Gastrocnemius medialis (tissue), 4 donors: ENCODE measurements around the gene KLF15.

Experiments used
- POLR2A ChIP-seq, 2 donors: fragments of 450-650 bp; IDR thresholded peaks; one replicate each; pipeline ENCODE4 v1.6.1; 2017; ENCODE audit warnings: antibody characterized with exemption in 2 of 2, mild to moderate bottlenecking in 2 of 2, moderate library complexity in 2 of 2
- TF ChIP-seq, protein P1 (sequence below), 5 experiments: fragments of 450-650 bp in 3 of 5; fragments of 200-600 bp in 2 of 5; sonication (generic) in 2 of 5; IDR thresholded peaks in 4 of 5; conservative IDR thresholded peaks in 1 of 5; 1 replicate in 4 of 5; 2 replicates in 1 of 5; pipeline ENCODE4 v1.5.1; 2016 to 2019; ENCODE audit warnings: antibody characterized with exemption in 5 of 5, mild to moderate bottlenecking in 3 of 5, moderate library complexity in 3 of 5

DNA sequence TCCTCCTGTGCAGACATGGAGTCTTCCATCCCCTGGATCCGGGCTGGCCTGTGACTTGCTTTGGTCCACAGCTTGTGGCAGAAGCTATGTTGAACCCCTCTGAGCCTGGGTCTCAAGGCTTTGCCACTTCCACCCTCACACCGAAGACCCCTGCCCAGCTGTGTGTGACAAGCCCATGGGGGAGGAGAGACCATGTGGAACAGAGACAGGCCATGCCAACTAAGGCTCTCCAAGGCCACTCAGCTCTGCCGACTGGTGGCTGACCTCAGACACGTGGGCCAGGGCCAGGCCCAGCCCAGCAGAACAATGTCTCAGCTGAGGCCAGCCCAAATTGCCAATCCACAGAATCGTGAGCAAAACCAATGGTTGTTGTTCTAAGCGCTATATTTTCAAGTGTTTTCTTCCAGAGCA, 21.1 kb upstream of the KLF15 start:
- TF ChIP-seq, protein P1, sequence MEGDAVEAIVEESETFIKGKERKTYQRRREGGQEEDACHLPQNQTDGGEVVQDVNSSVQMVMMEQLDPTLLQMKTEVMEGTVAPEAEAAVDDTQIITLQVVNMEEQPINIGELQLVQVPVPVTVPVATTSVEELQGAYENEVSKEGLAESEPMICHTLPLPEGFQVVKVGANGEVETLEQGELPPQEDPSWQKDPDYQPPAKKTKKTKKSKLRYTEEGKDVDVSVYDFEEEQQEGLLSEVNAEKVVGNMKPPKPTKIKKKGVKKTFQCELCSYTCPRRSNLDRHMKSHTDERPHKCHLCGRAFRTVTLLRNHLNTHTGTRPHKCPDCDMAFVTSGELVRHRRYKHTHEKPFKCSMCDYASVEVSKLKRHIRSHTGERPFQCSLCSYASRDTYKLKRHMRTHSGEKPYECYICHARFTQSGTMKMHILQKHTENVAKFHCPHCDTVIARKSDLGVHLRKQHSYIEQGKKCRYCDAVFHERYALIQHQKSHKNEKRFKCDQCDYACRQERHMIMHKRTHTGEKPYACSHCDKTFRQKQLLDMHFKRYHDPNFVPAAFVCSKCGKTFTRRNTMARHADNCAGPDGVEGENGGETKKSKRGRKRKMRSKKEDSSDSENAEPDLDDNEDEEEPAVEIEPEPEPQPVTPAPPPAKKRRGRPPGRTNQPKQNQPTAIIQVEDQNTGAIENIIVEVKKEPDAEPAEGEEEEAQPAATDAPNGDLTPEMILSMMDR (IDR thresholded peaks at IDR 0.05 in 4 of 5, conservative IDR thresholded peaks at IDR 0.05 in 1 of 5): no peak
- no peak for TF ChIP-seq POLR2A (IDR thresholded peaks at IDR 0.05)
